Mucosa of descending colon (tissue), 3 donors: ENCODE data around the gene NISCH. TPM values are rescaled to one million over a fixed set of nuclear protein-coding genes. Genes with fewer than 3 reads are reported as not detected.

Experiments
- ATAC-seq: fragments of 200-7000 bp; cut with Tn5 transposase; one replicate; pipeline ENCODE4 v1.9.1; 2020; ENCODE audit warnings: mild to moderate bottlenecking, moderate library complexity
- DNase-seq, 3 donors: peaks; one replicate each; pipeline ENCODE4 v3.0.0-alpha.2; 2020
- H3K36me3 ChIP-seq: fragments of 200-600 bp; one replicate; pipeline ENCODE4 v1.8.0; 2021; ENCODE audit warnings: low read depth, mild to moderate bottlenecking
- H3K4me1 ChIP-seq: fragments of 200-600 bp; one replicate; pipeline ENCODE4 v1.8.0; 2021; ENCODE audit warnings: low read depth, mild to moderate bottlenecking
- H3K4me3 ChIP-seq: fragments of 200-600 bp; one replicate; pipeline ENCODE4 v1.8.0; 2021; ENCODE audit warnings: mild to moderate bottlenecking
- H3K9me3 ChIP-seq: fragments of 200-600 bp; one replicate; pipeline ENCODE4 v1.8.0; 2021; ENCODE audit warnings: mild to moderate bottlenecking
- CTCF ChIP-seq: fragments of 200-600 bp; IDR thresholded peaks from one replicate; pipeline ENCODE4 v1.8.0; 2022; ENCODE audit warnings: antibody characterized with exemption, mild to moderate bottlenecking
- intact Hi-C, 2 donors: fragments of 100-400 bp; cut with DNase I in 1 of 2; cut with micrococcal nuclease in 1 of 2; formaldehyde crosslinking; loops; one replicate each; pipeline versions ENCODE4 v1.11.0 to v1.11.1; 2022; cut with DNase I, micrococcal nuclease
- total RNA-seq, 3 donors: library from RNA; stranded (reverse); fragmentation: NEBNext Ultra II Directional in 2 of 3; extraction: Animal tissue kit (Norgen Biotek cat#: 25700) in 2 of 3; gene quantifications; one replicate each; pipeline versions ENCODE4 v1.2.1 to v1.2.4, GENCODE V29; 2021 to 2023
- donor health status: DM: no; HTN: no; CAD: no; lungs with moderate emphysema.
- donor health status: DM: no; HTN: no; CAD: no.
- donor health status: DM: no; HTN: yes; CAD: no.

NISCH gene
- total RNA-seq, 3 donors from 2014 or later, result 57.6 to 91.0 (median 72.1) TPM

- peak; percentile 18 for ATAC-seq
Observed at GRCh38 chr3:52469001-52469400, 13.6 kb downstream of the NISCH start.

GRCh38 chr3:52470920-52471319, 15.5 kb downstream of the NISCH start:
- no peak for ATAC-seq
- Histone ChIP-seq H3K9me3 (no peaks in the 10 kb centered on the region), H3K4me3 (no peak overlapping the region), H3K36me3 (no peaks in the 10 kb centered on the region), H3K4me1 (no peaks in the 10 kb centered on the region)
- intact Hi-C loops, result no loop called here
- DNase-seq, result no peak
- no peak for TF ChIP-seq CTCF

More at GRCh38 chr3:52469001-52469400, 13.6 kb downstream of the NISCH start:
- Histone ChIP-seq H3K4me1 (no peaks in the 10 kb centered on the region), H3K36me3 (no peaks in the 10 kb centered on the region), H3K9me3 (no peaks in the 10 kb centered on the region), H3K4me3 (no peak overlapping the region)
- DNase-seq, result no peak
- intact Hi-C loops, result no loop called here
- TF ChIP-seq CTCF, result no peak

- peak; percentile 40 for TF ChIP-seq CTCF
- ATAC-seq (peak; percentile 71), DNase-seq (peak in 2 of 3 donors; percentile 62 to 76)
- Histone ChIP-seq H3K36me3 (no peaks in the 10 kb centered on the region), H3K9me3 (no peaks in the 10 kb centered on the region), H3K4me1 (no peaks in the 10 kb centered on the region), H3K4me3 (no peak overlapping the region)
- intact Hi-C loops, result no loop called here
Observed at GRCh38 chr3:52471371-52472238, 16.2 kb downstream of the NISCH start.

GRCh38 chr3:52472239-52473000, 17.0 kb downstream of the NISCH start:
- intact Hi-C loops, result no loop called here
- Histone ChIP-seq H3K9me3 (no peaks in the 10 kb centered on the region), H3K4me3 (no peak overlapping the region), H3K36me3 (no peaks in the 10 kb centered on the region), H3K4me1 (no peaks in the 10 kb centered on the region)
- ATAC-seq, result no peak
- TF ChIP-seq CTCF, result peak; percentile 1
- DNase-seq, result no peak

GRCh38 chr3:52473026-52473425, 17.6 kb downstream of the NISCH start:
- no peak for ATAC-seq
- Histone ChIP-seq H3K36me3 (no peaks in the 10 kb centered on the region), H3K4me1 (no peaks in the 10 kb centered on the region), H3K9me3 (no peaks in the 10 kb centered on the region), H3K4me3 (no peak overlapping the region)
- intact Hi-C loops, result no loop called here
- TF ChIP-seq CTCF, result no peak
- no peak for DNase-seq
